Activated CD4-positive, CD25-positive, alpha-beta regulatory T cell treated with anti-CD3 and anti-CD28 coated beads, Interleukin-2, amount 50 U/mL, for 72 hours (primary cell): Measurements from ENCODE around the gene MYO7B.

Source experiments
- DNase-seq: peaks from one replicate; pipeline ENCODE4 v3.0.0; 2021

MYO7B gene

DNA sequence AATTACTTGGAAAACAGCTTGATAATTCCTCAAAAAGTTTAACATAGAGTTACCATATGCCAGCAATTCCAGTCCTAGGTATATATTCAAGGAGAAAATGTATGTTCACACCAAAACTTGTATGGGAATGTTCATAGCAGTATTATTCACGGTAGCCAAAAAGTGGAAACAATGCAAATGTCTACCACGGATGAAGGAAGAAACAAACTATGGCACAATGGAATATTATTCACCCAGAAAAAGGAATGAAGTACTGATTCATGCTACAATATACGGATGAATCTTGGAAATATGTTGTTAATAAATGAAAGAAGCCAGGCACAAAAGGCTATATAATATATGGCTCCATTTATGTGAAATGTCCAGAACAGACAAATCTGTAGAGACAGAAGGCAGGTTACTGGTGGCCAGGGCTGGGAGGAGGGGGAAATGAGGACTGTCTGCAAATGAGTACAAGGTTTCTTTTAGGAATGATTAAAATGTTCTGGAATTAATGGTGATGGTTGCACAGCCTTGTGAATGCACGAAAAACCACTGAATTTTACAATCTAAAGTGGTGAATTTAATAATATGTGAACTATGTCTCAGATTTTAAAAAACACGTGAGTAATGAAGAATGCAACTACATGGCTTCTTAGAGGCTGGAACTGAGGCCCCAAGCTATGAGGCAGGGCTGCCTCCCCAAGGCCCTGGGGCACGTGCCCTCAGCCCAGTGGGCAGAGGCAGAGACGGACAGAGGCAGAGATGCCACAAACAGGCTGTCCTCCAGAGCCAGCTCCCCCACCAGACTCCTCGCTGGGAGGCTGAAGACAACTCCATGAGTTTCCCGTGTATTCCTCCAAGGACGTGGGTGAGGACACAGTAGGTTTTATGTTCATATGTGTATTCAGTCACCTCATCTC is 134.8 kb downstream of the MYO7B start:
- no peak for DNase-seq

DNA sequence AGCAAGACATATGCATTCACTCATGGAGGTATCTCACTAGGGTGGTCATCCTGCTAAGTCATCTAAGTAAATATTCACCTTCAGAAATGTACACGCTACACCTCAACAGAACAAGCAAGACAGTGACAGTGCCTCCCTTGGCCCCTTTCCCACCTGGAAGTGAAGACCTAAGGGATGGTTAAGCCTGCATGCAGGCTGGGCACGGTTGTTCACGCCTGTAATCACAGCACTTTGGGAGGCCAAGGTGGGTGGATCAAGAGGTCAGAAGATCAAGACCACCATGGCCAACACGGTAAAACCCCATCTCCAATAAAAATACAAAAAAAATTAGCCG is 135.4 kb downstream of the MYO7B start:
- DNase-seq, result no peak

DNA sequence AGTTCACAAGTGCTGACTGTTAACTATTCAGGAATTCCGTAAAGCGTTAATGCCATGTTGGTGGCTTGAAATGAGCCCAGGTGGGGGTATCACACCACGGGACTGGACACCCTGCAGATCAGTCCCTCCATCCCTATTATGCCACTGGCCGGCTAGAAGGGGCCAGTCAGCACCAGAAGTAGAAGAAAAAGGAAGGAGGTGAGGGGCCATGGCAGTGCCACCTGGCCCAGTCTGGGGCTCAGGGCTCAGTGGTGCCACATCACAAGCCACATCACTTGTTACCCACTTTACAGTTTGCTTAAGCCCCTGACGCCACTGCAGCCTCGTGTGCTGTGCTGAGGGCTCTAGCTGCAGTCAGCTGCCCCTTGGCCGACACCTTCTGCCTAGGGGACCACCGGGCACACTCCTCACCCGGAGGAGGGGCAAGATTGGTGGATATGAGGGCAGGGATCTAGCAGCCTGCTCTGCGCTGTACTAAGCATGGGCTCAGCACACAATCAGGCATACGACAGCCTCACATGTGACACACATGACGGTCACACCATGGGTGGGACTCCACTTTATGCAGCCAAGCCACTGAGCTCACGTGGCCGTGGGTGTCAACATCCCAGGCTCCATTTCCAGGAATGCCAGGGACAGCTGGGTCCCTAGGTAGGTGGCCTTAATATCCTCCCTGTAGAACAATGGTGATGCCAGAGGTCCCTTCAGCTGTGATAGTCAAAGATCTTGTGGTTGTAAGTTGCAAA is 136.2 kb downstream of the MYO7B start:
- DNase-seq, result no peak

DNA sequence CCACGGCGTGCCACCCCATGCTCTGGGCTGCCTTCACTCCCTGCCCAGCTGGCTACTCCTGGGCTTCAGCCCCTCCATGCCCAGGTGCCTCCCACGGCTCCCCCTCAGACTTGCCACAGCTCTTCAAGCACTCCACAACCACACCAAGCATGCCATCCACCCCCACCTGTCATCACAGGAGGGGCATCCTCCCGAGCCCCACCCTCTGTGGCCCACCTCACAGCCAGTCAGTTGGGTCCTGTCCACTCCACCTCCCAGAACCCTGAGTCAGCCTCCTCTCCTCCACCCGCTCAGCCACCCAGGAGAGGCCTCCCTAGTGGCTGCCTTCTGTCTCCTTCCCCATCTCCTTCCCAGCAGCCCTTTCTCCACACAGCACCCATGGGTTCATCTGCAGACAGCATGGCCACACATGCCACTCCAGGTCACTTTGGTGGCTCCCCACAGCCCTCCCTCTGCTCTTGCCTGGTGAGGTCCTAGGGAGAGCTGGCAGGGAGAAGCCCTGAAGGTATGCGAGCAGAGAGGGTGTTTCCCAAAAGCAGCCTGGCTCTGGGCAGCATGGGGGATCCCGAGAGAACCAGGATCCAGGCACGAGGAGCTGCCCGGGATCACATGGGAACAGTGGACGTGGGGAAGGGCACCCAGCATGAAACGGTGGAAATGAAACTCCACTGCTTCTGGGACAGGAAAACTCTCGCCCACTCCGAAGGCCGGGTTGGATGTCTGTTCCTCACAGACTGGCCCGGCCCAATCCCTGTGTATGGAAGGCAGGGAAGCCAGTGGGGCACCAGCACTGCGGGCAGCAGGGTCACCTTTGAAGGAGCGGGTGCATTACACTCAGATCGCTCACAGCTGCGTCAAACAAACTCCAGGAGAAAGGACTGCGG is 137.1 kb downstream of the MYO7B start:
- DNase-seq, result no peak

DNA sequence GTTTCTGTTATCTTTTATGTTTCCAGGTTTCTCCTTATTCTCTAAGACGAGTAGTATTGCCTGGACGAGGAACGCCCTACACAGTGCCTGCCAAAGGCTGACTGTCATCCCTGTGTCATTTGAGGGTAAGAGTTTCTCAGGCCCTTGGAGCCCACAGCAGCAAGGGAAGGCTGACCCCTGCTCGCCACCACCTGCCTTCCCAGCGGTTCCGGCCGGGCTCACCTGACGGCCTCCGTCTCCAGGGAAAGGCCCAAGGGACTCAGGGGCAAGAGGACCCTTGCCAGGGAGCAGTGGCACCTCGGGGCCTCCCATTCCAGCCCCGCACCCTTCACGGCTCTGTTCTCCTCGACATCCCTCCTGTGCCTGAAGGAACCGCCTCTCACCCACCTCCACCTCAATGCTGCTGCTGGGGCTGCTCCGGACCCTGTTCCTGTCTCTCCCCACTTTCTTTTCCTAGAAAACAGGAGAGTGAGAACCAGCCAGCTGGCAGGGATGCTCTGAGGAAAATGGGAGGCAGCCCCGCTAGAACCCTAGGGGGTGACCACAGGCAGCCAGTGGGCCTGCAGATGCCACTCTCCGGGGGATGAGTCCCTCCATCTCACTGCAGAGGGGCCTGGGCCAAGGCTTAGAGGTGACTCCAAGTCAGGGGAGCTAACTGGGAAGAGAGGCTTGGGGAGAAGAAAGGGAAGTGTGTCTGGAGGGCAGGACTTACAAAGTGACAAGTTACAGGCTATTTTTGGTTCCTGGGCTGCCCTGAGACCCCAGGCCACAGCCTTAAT is 138.0 kb downstream of the MYO7B start:
- DNase-seq, result no peak

DNA sequence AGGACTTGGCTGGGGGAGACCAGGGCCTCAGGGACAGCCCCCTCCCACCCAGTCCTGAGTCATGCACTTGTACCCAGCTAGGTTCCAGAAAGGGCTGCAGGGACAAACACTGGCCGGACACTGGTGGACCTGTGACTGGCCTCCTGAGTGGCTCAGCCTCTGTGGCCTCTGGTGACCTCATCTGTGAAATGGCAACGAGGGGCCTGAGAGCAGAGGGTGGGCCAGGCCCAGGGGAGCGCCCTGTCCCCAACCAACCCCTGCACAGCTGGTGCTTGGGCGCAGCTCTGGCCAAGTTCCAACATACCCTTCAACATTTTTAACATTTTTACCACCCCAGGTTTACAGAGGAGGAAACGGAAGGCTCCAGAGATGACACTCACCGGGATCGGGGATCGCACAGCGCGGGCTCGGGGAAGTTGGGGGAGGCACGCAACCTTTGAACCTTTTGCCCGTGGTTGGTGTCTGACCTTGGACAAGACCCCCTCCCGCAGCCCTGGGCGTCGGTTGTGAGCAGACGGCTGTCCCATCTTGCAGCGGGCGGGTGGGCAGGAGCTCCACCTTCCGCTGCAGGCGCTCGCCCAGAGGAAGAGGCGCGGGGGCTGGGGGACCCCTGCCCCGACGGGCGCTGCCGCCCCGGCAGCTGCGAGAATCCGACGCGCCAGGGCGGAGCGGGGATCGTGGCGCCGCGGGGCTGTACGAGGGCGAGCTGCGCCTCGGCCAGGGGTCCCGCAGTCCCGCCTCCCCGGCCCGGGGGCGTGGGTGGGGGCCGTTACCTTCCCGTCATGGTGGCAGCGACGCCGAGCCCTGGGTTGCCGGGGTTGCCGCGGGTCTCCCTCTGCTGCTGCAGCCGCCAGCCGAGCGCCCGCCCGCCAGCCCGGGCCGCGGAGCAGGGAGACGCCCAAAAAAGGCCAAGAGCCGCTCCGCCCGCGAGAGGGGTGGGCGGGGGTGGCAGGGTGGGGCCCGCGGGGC is 139.0 kb downstream of the MYO7B start:
- no peak for DNase-seq

DNA sequence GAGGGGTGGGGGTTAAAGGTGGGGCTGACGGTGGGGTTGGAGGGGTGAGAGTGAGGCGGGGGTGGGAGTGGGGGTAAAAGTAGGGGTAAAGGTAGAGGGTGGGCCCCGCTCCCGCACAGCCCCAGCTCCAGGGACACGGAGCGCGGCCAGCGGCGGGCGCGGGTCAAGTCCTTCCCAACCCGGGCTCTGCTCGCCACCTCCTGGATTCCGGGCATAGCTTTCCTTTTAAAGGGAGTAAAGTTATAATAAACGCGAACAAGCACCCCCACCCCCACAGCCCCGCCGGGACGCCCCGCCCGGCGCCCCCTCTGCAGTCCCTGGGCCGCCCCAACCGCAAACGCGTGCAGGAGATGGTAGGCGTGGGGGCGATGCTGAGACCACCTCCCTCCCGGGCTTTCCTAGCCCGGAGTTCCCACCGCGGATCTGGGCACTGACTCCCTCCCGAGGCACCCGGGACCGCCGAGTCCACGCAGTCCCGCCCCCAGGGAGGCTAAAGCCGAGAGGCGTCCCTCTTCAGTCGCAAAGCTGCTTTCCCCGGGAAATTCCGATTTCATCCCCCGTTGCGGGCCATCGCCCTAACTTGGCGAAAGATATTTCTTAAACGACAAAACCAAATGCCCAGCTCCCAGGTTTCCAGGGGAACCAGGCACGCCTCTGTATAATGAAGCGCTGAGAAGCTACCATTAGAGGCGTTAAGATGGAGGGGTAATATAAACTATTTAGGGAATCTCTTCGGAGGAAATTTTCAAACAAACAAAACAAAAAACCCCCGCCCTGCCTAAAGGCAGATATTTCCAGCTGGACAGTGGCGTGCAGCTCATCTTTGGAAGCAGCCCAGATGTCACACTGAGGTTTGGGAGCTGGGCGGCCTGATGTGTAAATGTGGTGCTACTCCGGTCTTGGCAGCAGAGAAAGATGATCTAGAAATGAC is 140.1 kb downstream of the MYO7B start, which contains the start of gene LIMS2:
Gene LIMS2 (minus strand): TSS at position 200 of the 931 bp plus-strand sequence. CDS start 506 bp downstream, outside the sequence.
- DNase-seq, result no peak

DNA sequence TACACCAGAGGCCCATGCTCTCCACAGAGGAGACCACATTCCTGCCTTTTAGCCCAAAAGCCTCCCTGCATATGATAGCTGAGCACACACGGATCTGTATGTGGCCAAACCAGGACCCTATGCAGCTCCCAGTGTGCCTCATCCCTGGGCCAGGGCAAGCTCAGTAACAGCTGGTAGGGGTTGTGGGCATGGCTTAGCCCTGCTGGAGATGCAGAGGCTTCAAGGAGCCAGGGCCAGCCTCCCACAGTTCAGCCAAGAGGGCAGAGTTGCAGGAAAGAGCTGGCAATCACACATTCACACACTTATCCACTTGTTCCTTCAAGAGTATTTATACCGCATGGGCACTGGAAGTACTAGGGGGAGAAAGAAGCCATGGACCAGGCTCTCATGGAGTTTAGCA is 141.4 kb downstream of the MYO7B start:
- no peak for DNase-seq

DNA sequence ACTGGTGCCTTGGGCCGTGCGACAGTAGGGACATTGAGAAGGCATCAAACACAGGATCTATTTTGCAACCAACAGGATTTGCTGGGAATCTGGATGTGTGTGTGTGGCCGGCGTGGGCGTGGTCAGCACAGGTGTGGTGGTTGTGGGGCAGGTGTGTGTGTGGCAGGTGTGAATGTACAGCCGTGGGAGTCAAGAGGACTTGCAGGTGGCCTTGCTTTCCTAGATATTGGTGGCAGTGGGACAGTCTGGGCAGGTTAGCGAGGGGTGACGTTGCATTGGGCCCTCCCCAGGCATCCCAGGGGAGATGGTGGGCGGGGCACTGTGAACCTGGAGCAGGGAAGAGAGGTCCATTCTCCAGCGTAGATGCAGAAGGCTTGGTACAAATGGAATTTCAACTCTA is 143.0 kb downstream of the MYO7B start:
- no peak for DNase-seq

DNA sequence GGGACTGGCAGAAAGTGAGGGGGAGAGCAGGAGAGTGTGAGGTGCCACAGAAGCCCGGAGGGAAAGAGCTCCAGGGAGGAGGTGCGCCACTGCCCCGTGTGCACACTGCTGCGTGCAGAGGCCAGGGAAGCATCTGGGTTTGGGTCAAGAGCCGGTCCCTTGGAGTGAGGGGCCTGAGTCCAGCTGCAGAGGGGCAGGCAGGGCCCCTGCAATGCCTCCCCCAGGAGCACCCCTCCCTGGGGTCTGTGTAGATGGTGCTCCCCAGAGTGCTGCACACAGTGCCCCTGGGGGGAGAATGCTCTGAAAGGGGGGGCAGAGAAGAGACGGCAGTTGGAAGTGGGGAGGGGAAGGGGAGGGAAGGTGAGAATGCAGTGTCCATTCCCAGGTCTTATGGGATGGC is 143.5 kb downstream of the MYO7B start:
- DNase-seq, result no peak

DNA sequence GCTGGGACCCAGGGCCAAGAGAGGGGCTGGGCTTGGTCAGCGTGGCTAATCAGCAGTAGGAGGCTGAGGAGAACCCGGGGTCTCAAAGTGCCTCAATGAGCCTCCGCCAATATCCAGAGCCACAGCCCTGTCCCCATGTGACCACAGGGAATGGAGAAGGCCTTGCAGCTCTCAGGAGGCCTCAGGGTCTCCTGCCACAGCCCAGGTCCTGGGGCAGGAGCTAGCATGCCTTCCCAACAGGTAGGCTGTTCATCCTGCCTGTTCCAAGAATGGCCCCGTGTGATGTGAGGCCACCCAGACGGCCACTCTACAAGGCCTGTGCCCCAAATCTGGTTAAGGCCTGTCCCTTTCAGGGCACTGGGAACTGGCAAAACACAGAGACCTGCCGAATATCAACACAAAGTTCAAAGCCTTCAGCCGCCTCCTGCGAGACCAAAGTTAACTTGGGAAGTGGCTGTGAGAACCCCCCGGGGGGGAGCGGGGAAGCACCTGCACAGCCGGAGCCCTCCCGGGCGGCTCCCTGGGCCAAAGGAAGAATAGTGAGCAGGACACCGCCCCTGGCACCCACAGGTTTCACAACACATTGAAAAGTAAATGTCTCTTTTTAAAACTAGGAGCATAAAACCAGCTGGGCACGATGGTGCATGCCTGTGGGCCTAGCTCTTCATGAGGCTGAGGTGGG is 144.3 kb downstream of the MYO7B start:
- DNase-seq, result no peak

DNA sequence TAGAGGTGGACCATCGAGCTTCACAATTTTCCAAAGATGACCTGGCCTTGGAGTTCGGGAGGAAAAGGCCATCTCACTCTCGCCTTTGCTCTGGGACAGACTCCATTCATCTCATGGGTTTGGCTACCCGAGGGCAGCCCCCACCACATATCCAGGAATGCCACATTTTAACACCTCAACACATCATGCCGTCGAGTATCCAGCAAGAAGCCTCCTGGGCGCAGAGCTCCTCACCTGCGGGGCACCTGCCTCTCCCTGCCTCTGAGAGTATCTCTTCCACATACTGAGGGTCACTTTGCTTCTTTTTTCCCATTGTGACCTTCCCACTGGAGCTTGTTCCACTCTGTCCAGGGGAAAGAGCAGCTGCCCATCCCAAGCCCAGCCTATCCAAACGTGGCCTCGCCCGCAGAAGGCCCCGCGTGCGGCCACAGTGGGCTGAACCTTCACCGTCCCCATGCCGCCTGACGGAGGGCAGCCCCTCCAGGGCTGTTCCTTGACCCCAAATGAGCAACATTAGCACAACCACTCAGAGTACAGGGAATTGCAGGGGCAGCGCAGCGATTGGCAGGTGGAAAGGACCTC is 145.3 kb downstream of the MYO7B start:
- no peak for DNase-seq

DNA sequence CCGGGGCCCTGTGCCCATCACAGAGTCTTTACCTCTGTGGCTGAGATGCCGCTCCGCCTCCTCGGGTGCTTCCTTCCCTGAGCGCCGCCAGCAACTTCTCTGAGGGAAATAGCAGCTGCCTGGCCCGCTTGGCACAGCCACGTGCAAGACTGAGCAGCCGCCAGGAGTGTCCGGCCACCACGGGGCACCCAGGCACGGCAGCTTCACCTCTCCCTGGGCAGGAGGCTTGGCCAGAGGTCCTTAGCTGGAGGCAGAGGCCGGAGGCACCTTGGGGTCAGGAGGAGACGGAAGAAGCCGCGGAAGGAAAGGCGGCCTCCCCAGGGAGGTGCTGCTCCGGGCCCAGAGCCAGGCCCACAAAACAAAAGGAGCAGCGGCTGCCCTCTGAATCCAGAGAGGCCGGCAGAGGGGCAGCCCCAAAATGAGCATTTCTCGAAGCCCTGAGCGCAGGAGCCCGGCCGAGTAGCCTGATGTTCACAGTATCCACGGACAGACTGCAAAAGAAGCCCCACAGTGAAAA is 145.9 kb downstream of the MYO7B start:
- no peak for DNase-seq

DNA sequence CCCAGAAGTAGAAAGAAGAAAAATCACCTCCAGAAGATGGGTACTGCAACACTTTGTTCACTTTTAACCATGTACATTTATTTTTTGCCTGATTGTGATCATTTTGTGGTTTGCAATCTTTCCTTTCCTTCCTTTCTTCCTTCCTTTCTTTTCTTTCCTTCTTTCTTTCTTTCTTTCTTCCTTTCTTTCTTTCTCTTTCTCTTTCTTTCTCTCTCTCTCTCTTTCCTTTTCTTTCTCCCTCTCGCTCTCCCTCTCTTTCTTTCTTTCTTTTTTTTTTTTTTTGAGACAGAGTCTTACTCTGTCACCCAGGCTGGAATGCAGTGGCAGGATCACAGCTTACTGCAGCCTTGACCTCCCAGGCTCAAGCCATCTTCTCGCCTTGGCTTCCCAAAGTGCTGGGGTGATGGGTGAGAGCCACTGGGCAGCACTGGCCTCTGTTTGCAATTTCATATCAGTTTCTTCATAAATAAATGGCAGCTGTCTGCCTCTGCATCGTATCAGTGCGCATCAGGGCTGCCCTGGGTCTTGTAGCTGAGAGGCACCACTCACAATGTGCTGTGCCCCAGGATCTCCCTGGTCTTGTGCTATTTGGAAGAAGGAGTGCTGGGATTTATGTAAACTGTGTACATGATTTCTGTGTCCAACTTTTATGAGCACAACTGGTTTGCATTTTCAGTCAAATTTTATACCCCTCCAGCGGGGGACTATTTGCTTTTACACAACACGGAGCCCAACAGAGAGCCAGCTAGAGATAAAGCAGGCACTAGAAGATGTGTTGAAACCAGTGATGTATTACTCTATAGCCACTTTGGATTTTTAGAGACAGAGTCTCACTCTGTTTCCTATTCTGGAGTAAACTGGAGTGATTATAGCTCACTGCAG is 146.7 kb downstream of the MYO7B start:
- DNase-seq, result no peak

DNA sequence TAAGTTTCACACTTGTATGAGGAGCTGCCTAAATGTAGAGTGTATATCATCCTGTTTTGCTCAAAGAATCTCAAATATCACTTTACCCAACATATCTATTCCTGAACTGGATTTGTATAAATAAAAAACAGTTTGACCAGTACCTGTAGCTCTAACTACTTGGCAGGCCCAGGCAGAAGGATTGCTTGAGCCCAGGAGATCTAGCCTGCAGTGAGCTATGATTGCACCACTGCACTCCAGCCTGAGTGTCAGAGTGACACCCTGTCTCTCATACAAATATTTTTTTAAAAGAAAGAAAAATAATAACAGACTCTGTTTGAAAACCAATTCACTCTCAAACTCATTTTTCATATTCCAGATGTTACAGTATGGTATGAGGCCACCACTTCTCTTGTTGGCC is 147.6 kb downstream of the MYO7B start:
- no peak for DNase-seq

DNA sequence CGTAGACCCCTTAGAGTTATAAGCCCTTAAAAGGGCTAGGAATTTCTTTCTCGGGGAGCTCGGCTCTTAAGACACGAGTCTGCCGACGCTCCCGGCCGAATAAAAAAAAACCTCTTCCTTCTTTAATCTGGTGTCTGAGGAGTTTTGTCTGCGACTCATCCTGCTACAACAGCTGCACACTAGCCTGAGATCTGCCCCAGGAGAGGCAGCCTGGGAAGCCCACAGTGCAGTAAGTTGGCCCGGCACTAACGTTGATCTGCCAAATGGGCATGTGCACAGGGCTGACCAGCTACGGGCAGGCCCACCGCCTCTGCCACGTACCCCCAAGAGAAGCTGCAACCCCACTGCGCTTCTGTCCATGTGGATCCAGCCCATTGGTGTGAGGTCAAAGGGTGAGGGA is 148.3 kb downstream of the MYO7B start:
- no peak for DNase-seq

DNA sequence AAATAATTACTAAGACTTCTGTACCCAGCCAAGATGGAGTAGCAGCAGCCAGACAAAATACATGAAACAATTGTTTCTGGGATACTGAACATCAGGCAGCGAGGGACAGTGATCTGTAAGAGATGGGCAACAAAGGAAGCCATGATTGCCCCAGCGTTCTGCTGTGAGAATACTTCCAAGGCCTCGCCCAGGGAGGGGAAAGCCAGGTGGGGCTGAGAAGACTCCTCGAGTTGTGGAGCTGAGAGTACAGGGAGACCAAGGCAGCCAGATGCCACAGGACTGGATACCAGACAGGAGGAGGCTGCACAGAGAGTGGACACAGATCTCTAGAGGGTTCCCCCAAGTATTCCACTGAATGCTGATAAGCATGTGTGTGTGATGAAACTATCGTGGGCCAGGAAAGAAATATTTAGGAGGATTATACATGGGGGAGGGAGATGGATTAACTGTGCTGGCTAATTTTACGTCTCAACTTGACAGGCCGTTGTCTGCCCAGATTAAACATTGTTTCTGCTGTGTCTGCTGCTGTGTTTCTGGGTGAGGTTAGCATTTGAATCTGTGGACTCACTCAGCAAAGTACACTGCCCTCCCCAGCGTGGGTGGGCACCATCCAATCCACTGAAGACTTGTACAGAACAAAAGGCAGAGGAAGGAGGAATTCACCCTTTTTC is 150.1 kb downstream of the MYO7B start:
- no peak for DNase-seq
